K562 (cell line): ENCODE measurements around the gene C1QTNF8. TPM values are rescaled to one million over a fixed set of nuclear protein-coding genes. Genes with fewer than 3 reads are reported as not detected.

Experiments
- ATAC-seq: fragments of 200-7000 bp; cut with Tn5 transposase; 3 replicates; pipeline ENCODE4 v1.9.1; 2020; ENCODE audit warnings: moderate library complexity
- BruUV-seq: library from RNA; stranded (reverse); fragments of 400-500 nt; replicated peaks from 2 replicates; lab custom pipeline; 2021; lab: Mats Ljungman, UMichigan
- CTCF ChIA-PET: fragments of 300-600 bp; formaldehyde crosslinking; extraction: SDS; loops from one replicate; lab custom pipeline; 2021; ENCODE audit warnings: low intra/inter-chr PET ratio; lab: Yijun Ruan, JAX
- POLR2A ChIA-PET: fragments of 300-600, 350-650 bp; sonication (Branson Sonifier 250); formaldehyde crosslinking; extraction: SDS; loops from one replicate; lab custom pipeline; 2021; ENCODE audit warnings: antibody characterized with exemption, inconsistent platforms; lab: Yijun Ruan, JAX
- DNase-seq, 4 experiments: peaks; one replicate each; pipeline versions ENCODE4 v3.0.0 to v3.0.0-alpha.2; 2011 to 2018; ENCODE audit warnings: low spot score in 3 of 4, mixed read lengths in 3 of 4; ENCODE audit errors: extremely low read depth in 1 of 4
- FAIRE-seq: peaks from 2 replicates; lab custom pipeline; 2011; peaks lifted over from hg19 to GRCh38; lab: Jason Lieb, UNC
- H2AFZ ChIP-seq: 2 replicates; pipeline ENCODE4 v1.6.0; 2011; ENCODE audit warnings: low read depth, low read length, control low read depth, inconsistent platforms
- H3K27ac ChIP-seq: fragments of 200-600 bp; 3 replicates; pipeline ENCODE4 v1.8.0; 2011; ENCODE audit warnings: low read depth, mild to moderate bottlenecking, control low read depth, inconsistent platforms, low read length, moderate library complexity, mixed read lengths; ENCODE audit errors: extremely low read depth
- H3K27me3 ChIP-seq, 2 experiments: fragments of 300-600 bp in 1 of 2; 2 replicates in 1 of 2; 3 replicates in 1 of 2; pipeline versions ENCODE4 v1.6.0 to v1.8.0; 2011; ENCODE audit warnings: inconsistent platforms in 2 of 2, low read length in 2 of 2, mild to moderate bottlenecking in 1 of 2, mixed read lengths in 1 of 2, moderate library complexity in 1 of 2; ENCODE audit not compliant: control insufficient read depth in 2 of 2, insufficient read depth in 2 of 2
- H3K36me3 ChIP-seq: fragments of 300-600 bp; 3 replicates; pipeline ENCODE4 v1.8.0; 2011; ENCODE audit warnings: mild to moderate bottlenecking, low read length, inconsistent platforms; ENCODE audit not compliant: control insufficient read depth, insufficient read depth
- H3K4me1 ChIP-seq, 2 experiments: fragments of 200-600 bp in 1 of 2; replicated peaks in 1 of 2; 2 replicates in 1 of 2; 3 replicates in 1 of 2; pipeline versions ENCODE4 v1.5.1 to v1.8.0; 2011; ENCODE audit warnings: inconsistent platforms in 2 of 2, low read length in 2 of 2, mild to moderate bottlenecking in 1 of 2, mixed read lengths in 1 of 2, moderate library complexity in 1 of 2; ENCODE audit not compliant: control insufficient read depth in 2 of 2, insufficient read depth in 2 of 2
- H3K4me2 ChIP-seq: 2 replicates; pipeline ENCODE4 v1.6.1; 2011; ENCODE audit warnings: low read length, control low read depth, inconsistent platforms, mixed read lengths; ENCODE audit not compliant: insufficient read depth
- H3K4me3 ChIP-seq: fragments of 200-600 bp; sonication (generic), shearing (Covaris generic); 2 replicates; pipeline ENCODE4 v1.5.1; 2016; ENCODE audit warnings: control low read depth, inconsistent platforms
- H3K79me2 ChIP-seq: fragments of 200-600 bp; 3 replicates; pipeline ENCODE4 v1.8.0; 2011; ENCODE audit warnings: low read length, inconsistent platforms; ENCODE audit not compliant: control insufficient read depth, insufficient read depth
- H3K9ac ChIP-seq, 2 experiments: 2 replicates each; pipeline versions ENCODE4 v1.6.0 to v1.6.1; 2011; ENCODE audit warnings: low read depth in 2 of 2, low read length in 2 of 2, control low read depth in 1 of 2, inconsistent platforms in 1 of 2, mild to moderate bottlenecking in 1 of 2, mixed read lengths in 1 of 2; ENCODE audit not compliant: insufficient read depth in 1 of 2
- H3K9me1 ChIP-seq: one replicate; pipeline ENCODE4 v1.6.0; 2011; ENCODE audit warnings: inconsistent platforms, mild to moderate bottlenecking, low read length, moderate library complexity; ENCODE audit not compliant: control insufficient read depth, insufficient read depth
- H3K9me3 ChIP-seq: replicated peaks from 2 replicates; pipeline ENCODE4 v1.5.1; 2011; ENCODE audit warnings: low read depth, low read length, inconsistent platforms; ENCODE audit not compliant: control insufficient read depth, insufficient read depth
- H4K20me1 ChIP-seq: replicated peaks from 2 replicates; pipeline ENCODE4 v1.6.1; 2011; ENCODE audit warnings: low read length, inconsistent platforms, mixed read lengths; ENCODE audit not compliant: control insufficient read depth, insufficient read depth
- FOSL1 ChIP-seq: fragments of 200-800 bp; sonication (Bioruptor generic); conservative IDR thresholded peaks from 2 replicates; pipeline ENCODE4 v1.6.1; 2016; ENCODE audit warnings: missing genetic modification characterization, missing compliant biosample characterization
- GABPA ChIP-seq: fragments of 200-800 bp; sonication (Bioruptor generic); conservative IDR thresholded peaks from 2 replicates; pipeline ENCODE4 v1.6.1; 2016; ENCODE audit warnings: low read depth, missing genetic modification characterization, missing compliant biosample characterization
- IRF1 ChIP-seq: sonication (generic); formaldehyde crosslinking; IDR thresholded peaks from 2 replicates; pipeline ENCODE4 v1.8.0; 2022; ENCODE audit warnings: missing genetic modification reagents, mild to moderate bottlenecking, borderline replicate concordance
- NR2C1 ChIP-seq, 2 experiments: fragments of 450-650 bp; IDR thresholded peaks; 2 replicates each; pipeline ENCODE4 v1.6.1; 2017; ENCODE audit warnings: mild to moderate bottlenecking in 2 of 2, antibody characterized with exemption in 1 of 2, inconsistent platforms in 1 of 2, missing compliant biosample characterization in 1 of 2, missing genetic modification characterization in 1 of 2
- TRIM24 ChIP-seq, 2 experiments: fragments of 450-650 bp; IDR thresholded peaks; 2 replicates each; pipeline ENCODE4 v1.6.1; 2016
- ZBTB12 ChIP-seq: fragments of 250-450 bp; sonication (Bioruptor Pico); IDR thresholded peaks from 2 replicates; pipeline ENCODE4 v1.4.0; 2020
- ZBTB40 ChIP-seq, 2 experiments: fragments of 450-650 bp in 1 of 2; sonication (generic) in 1 of 2; formaldehyde crosslinking in 1 of 2; IDR thresholded peaks; 2 replicates each; pipeline versions ENCODE4 v1.7.1 to v1.9.0; 2016 to 2022; ENCODE audit warnings: inconsistent platforms in 1 of 2, mild to moderate bottlenecking in 1 of 2, missing genetic modification reagents in 1 of 2
- ZKSCAN3 ChIP-seq: fragments of 250-450 bp; sonication (Bioruptor Pico); IDR thresholded peaks from 2 replicates; pipeline ENCODE4 v1.4.0; 2020
- ZNF12 ChIP-seq: sonication (generic); formaldehyde crosslinking; IDR thresholded peaks from 2 replicates; pipeline ENCODE4 v1.4.0; 2020; ENCODE audit warnings: mild to moderate bottlenecking, missing genetic modification reagents
- WGBS: fragments of 100-300 bp; shearing (Covaris generic); methylation state at CpG from one replicate; pipeline ENCODE4 v1.1.6; 2016; ENCODE audit warnings: low coverage, mixed read lengths; ENCODE audit not compliant: insufficient coverage; ENCODE audit errors: missing lambda C conversion rate; 5-methylcytosine and 5-hydroxymethylcytosine counted together
- in situ Hi-C: fragments of 300-500 bp; cut with MboI; formaldehyde crosslinking; loops from 4 replicates; pipeline ENCODE4 v1.15.0; 2018; ENCODE audit warnings: inconsistent platforms, mixed read lengths
- intact Hi-C: fragments of 100-400 bp; cut with micrococcal nuclease; formaldehyde crosslinking; loops from 2 replicates; pipeline ENCODE4 v1.14.2; 2022
- polyA plus RNA-seq, 8 experiments: library from polyadenylated mRNA; depleted of rRNA in 4 of 8; stranded (reverse) in 5 of 8; unstranded in 3 of 8; fragments of >200 nt; fragmentation: Nextera tagmentation in 2 of 8; fragmentation: Illumina TruSeq in 1 of 8; extraction: Ambion mirVana in 2 of 8; extraction: Trizol in 1 of 8; gene quantifications; 2 replicates each; pipeline versions ENCODE4 v1.2.1 to v1.2.3, GENCODE V29; 2011 to 2014; ENCODE audit warnings: inconsistent platforms in 1 of 8, missing spikeins in 1 of 8
- total RNA-seq, 7 experiments: library from RNA; depleted of rRNA in 6 of 7; stranded (reverse); fragments of >200 nt in 6 of 7; fragmentation: Illumina TruSeq in 2 of 7; extraction: Trizol in 2 of 7; gene quantifications; 2 replicates each; pipeline versions ENCODE4 v1.2.1 to v1.2.3, GENCODE V29; 2011 to 2021; ENCODE audit warnings: low replicate concordance in 1 of 7

C1QTNF8 gene
- total and polyA plus RNA-seq, 9 of the 15 experiments (the other 6 are each of a cell fraction or from before 2014, with no cell fraction given) = not detected

GRCh38 chr16:1129106-1129960, 33.3 kb upstream of the C1QTNF8 start:
- Histone ChIP-seq H4K20me1 (peaks cover 21% of the 10 kb centered on the region), H3K4me2 (no peak overlapping the region), H3K9ac (no peak overlapping the region), H3K36me3 (no peaks in the 10 kb centered on the region), H3K27ac (no peak overlapping the region), H3K4me3 (no peak overlapping the region), H3K27me3 (peaks cover 0 to 34% of the 10 kb centered on the region in 2 experiments; a peak in 3 of 5 replicates), H3K9me1 (no peaks in the 10 kb centered on the region), H3K9me3 (no peaks in the 10 kb centered on the region), H3K4me1 (peaks cover 0 to 73% of the 10 kb centered on the region in 2 experiments; a peak in 2 of 5 replicates), H2AFZ (no peak overlapping the region), H3K79me2 (no peaks in the 10 kb centered on the region)
- no TSS peak for BruUV-seq
- 61% methylated on average over 26 of the region's 48 CpGs for WGBS
- no peak for DNase-seq
- intact Hi-C loops (no loop called here), in situ Hi-C loops (no loop called here)
- no peak for FAIRE-seq
- no peak for ATAC-seq
- ChIA-PET POLR2A (no interaction called here), CTCF (no interaction called here)
- TF ChIP-seq IRF1 (CRISPR knock-in tag) (no peak), ZKSCAN3 (CRISPR knock-in tag) (no peak), NR2C1 (IDR thresholded peaks at IDR 0.05) (peak; percentile 87), NR2C1 (tag; IDR thresholded peaks at IDR 0.05) (peak; percentile 90), ZNF12 (CRISPR knock-in tag) (no peak), TRIM24 (IDR thresholded peaks at IDR 0.05) (no peak), GABPA (tag) (peak; percentile 33; the same call in 1 of the 2 replicates), ZBTB40 (IDR thresholded peaks at IDR 0.05) (peak; percentile 69), ZBTB40 (CRISPR knock-in tag; IDR thresholded peaks at IDR 0.05) (no peak), FOSL1 (tag) (no peak), ZBTB12 (CRISPR knock-in tag) (no peak)
